Gastroesophageal sphincter (tissue), 3 donors: ENCODE data around the gene CLIC6.

ENCODE experiments used
- CTCF ChIP-seq, 4 experiments: fragments of 200-600 bp in 2 of 4; fragments of 450-650 bp in 2 of 4; sonication (generic) in 1 of 4; IDR thresholded peaks; one replicate each; pipeline ENCODE4 v1.5.1; 2017 to 2019; ENCODE audit warnings: antibody characterized with exemption in 4 of 4, mild to moderate bottlenecking in 2 of 4, moderate library complexity in 2 of 4
- EP300 ChIP-seq: sonication (generic); formaldehyde crosslinking; IDR thresholded peaks from one replicate; pipeline ENCODE4 v1.6.1; 2017; ENCODE audit warnings: antibody characterized with exemption, mild to moderate bottlenecking

GRCh38 chr21:34743831-34744230, 75.0 kb downstream of the CLIC6 start:
- TF ChIP-seq CTCF (IDR thresholded peaks at IDR 0.05) (no peak), EP300 (no peak)
